OCI-LY3 (cell line): Measurements from ENCODE around the gene CISTR.

ENCODE experiments used
- EZH2phosphoT487 ChIP-seq: fragments of 200-600 bp; shearing (Covaris generic); IDR thresholded peaks from 2 replicates; pipeline ENCODE4 v1.6.1; 2018; ENCODE audit warnings: antibody characterized with exemption, mixed run types, low read depth
- TF ChIP-seq, protein P1 (sequence below): fragments of 200-600, 300-600 bp; sonication (generic); IDR thresholded peaks from 2 replicates; pipeline ENCODE4 v1.5.1; 2014; ENCODE audit warnings: antibody characterized with exemption, low read length, low read depth

- TF ChIP-seq, protein P1, sequence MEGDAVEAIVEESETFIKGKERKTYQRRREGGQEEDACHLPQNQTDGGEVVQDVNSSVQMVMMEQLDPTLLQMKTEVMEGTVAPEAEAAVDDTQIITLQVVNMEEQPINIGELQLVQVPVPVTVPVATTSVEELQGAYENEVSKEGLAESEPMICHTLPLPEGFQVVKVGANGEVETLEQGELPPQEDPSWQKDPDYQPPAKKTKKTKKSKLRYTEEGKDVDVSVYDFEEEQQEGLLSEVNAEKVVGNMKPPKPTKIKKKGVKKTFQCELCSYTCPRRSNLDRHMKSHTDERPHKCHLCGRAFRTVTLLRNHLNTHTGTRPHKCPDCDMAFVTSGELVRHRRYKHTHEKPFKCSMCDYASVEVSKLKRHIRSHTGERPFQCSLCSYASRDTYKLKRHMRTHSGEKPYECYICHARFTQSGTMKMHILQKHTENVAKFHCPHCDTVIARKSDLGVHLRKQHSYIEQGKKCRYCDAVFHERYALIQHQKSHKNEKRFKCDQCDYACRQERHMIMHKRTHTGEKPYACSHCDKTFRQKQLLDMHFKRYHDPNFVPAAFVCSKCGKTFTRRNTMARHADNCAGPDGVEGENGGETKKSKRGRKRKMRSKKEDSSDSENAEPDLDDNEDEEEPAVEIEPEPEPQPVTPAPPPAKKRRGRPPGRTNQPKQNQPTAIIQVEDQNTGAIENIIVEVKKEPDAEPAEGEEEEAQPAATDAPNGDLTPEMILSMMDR: no peak
- no peak for TF ChIP-seq EZH2phosphoT487
Measured at GRCh38 chr12:53766881-53767280, 15.1 kb upstream of the CISTR start.
